NCI-H446 treated with DMSO at 0.1 percent for 48 hours (cell line): ENCODE measurements around the gene BHLHE23.
"Not testable (repeated sequence)": the region's sequence is repeated elsewhere in the genome, so short reads cannot be mapped to it uniquely, and the experiment has no call there.

ENCODE experiments used
- DNase-seq: peaks from one replicate; lab custom pipeline; 2025; lab: John Stamatoyannopoulos, UW

The BHLHE23 gene

DNA sequence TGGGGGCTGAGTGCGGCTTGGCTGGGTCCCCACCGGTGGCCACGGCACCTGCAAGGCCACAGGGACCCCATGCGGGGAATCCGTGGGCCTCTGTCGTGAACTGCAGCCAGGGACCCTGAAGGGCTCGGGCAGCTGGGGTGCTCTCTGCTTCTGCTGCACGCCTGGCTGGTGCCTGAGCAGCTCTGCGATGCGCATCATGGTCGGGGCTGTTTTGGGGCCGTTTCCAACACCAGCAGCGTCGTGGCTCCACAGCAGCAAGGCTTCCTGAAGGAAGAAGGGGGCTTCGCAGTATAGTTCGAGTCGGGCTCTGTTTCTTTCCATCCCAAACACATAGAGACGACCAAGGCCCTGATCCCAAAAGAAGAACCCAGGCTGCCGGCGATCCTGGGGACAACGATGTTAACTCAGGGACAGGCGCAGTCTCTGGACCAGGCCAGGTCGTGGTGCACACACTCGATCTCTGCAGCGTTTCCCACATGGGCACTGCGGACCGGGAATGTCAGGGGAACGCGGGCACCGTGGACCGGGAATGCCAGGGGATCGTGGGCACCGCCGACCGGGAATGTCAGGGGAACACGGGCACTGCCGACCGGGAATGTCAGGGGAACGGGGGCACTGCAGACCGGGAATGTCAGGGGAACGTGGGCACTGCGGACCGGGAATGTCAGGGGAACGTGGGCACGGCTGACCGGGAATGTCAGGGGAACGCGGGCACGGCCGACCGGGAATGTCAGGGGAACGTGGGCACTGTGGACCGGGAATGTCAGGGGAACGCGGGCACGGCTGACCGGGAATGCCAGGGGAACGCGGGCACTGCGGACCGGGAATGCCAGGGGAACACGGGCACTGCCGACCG is 36.8 kb upstream of the BHLHE23 start:
- DNase-seq: no peak

DNA sequence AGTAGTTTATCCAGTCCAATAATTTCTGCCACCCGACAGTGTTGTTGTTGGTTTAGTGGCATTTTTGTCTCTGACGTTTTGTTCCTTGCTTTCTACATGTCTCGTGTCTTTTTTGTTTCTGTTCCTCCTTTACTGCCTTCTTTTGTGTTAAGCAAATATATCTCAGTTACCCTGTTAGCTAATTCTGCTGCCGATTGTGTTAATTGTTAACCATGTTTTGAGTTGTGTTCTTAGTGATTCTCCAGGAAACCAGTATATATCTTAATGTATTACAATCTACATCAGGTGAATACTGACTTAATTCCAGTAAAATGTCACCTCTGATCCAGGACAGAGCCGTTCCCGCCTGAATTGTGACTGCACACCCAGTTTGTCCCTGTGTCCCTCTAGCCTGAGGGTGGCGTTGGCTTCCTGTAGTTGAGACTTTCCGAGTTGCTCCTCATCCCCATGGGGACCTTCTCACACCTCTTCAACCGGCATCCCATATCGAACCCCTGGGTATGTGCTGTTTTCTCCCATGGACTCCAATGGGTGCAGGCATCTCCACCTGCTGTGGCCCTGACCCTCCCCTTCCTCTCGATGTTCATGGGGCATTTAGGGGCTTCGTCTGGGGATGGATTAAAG is 35.8 kb upstream of the BHLHE23 start:
- DNase-seq: no peak

GRCh38 chr20:63041776-63042175 is 35.0 kb upstream of the BHLHE23 start:
- no peak for DNase-seq

GRCh38 chr20:63037669-63038268 is 31.0 kb upstream of the BHLHE23 start:
- no peak for DNase-seq

GRCh38 chr20:63036291-63036690 is 29.5 kb upstream of the BHLHE23 start:
- no peak for DNase-seq

DNA sequence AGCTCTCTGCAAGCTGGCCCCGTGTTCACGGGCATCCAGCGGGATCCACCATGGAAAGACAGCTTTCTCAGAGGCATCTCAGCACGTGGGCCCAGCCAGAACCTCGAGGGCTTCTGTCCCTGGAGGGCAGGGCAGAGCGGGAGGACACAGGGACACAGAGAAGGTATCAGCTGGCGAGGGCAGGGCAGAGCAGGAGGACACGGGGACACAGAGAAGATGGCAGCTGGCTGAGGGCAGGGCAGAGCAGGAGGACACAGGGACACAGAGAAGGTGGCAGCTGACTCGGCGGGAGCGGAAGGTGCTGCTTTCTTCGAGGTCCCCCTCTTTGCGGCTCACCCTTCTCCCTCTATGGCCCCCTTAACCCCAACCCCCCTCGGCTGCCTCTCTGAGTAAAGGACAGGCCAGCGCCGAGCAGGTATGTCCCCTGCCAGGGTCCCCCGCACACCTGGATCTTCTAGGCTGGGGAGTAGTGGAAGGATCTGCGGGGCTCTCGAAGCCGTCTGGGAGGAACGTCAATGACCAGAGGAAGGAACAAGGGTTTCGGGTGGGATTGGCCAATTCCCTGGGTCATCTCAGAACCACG is 28.9 kb upstream of the BHLHE23 start:
- no peak for DNase-seq

- DNase-seq: not testable (repeated sequence)
Observed at GRCh38 chr20:63034710-63035602, 28.2 kb upstream of the BHLHE23 start.

DNA sequence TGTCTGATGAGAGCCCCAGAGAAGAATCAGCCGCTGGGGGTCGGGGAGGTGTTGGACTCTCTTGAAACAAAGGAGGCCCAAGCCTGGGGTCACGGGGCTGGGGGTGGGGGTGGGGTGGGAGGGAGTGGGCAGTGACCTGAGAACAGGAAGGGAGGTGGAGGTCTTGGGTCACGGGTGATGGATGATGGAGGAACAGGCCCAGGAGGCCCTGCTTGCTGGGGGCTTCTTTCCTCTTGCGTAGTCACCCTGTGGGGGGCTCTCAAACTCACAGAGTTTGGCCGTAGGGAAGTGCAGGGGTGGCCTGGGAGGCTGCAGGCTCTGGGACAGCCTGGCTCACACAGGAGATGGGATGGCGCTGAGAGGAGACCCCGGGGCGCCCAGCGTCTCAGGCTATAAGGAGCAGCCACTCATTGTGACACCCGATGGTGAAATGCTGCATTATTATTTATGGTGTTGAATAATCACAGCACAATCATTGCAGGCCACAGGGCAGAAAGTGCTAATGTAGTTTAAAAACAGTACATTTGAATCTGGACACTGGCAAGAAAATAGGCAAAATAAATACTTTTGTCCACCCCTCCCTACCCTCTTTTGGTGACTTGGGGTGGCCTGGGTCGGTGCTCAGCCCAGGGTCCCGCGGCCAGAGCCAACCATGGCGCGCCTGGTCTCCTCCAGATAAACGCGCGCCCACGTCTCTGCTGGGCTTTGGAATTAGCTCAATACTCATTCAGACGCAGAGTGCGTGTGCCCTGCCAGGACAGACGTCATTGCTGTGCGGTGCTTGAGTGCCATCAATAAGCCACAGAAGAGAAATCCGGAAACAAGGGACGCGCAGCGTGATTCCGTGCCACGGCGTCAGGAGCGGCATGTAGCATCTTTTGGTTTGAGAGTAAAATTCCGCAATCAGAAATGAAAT is 27.3 kb upstream of the BHLHE23 start:
- DNase-seq: no peak

DNA sequence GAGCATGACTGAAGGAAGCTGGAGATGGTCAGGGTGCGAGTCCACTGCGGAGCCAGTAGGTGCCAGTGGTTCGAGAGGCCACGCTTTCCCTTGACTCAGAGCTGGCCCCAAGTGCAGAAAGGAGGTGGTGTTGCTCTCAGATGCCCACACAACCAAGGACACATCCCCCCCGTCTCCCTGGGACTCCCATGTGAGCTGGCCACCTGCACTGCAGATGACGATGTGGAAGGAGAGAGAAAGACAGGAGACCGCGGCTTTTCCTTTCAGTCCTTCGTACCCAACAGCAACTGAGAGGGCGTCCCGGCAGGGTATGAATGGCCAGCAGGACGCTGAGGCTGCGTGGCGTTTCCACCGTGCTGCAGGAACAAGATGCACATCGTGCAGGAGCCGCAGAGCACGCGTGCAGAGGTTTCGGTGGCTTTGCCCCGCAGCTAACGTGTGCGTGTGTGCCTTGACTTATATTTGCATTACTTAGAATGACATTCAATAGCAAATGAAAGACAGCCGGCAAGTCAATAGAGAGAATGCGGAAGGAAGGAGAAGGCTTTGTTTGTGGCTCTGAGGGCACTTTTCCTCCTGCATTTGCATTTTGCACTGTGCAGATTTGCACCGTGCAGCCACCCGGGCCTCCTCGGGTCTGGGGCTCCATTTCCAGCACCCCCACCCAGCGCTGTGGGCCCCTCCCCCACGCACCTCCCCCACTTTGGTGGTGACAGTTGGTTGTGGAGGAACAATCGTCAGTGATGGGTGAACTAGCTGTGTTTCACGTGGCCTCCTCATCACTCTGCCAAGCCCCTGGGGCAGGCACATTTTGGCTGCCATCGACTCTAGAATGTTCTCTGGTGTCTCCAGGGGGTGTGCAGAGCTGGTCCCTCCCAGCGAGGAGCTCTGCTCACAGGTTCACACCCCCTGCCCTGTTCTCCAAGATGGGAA is 26.4 kb upstream of the BHLHE23 start:
- no peak for DNase-seq

DNA sequence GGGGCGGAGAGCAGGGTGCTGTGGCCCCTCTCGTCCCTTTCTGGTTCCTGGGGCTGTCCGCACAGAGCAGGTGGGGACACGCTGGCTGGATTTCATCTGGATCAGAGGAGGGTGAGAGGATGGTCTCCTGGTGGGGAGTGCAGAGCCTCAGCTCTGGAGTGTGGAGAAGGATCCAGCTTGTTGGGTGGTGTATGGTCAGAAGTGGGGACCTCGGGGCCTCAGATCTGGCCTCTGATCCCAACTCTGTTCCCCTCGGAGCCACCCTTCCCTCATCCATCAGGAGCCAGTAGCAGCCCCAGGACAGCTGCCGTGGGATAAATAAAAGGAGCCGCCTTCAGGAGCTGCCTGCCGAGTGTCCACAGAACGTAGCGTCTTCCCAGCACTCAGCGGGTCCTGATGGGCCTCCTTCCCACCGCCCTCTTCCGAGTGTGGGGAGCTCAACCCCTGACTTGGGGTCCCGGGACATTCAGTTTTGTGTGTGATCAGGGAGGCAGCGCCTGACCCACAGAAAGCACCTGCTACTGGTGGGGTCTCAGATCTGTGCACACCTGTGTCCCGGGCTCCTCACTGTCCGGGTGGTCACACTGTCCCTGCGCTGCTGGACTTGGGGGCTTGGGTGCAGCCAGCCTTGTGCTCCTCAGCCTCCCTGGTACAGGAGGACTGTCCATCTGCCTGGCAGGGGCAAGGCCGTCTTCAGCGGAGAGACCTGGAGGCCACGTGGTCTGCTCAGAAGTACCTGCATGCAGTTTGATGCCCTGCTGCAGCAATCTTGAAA is 25.4 kb upstream of the BHLHE23 start:
- no peak for DNase-seq

DNA sequence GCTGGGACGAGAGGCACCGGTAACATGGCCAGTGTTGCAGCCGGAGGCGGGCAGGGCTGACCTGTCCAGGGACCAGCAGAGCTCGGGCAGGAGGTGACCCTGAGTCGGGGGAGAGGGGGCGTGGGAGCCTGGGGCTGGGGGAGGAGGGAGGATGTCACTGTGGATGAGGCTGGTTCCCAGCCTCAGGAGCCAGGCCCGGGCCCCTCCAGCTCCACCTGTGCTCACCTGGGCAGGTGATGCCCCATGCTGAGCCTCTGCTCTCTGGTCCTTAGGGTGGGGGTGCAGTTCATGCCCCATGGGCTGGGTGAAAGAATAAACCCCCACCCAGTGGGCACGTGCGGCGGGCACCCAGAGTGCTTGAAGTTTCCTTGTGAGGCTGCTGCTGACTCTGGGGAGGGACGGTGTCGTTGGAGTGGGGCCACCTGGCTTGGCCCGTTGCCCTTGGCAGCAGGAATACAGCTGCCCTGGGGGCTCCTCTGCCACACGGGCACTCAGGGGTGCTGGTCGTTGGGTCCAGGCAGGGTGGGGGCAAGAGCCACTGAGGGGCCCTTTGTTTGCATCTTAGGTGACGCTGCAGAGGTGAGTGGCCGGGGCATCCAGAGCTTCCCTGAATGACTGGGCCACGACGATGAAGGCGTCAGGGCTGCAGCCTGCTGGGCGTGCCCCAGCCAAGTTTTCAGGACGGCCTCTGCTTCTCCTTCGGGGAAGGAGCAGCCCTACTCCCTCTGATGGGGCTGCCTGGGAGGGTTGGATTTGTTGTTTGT is 24.7 kb upstream of the BHLHE23 start:
- DNase-seq: no peak

DNA sequence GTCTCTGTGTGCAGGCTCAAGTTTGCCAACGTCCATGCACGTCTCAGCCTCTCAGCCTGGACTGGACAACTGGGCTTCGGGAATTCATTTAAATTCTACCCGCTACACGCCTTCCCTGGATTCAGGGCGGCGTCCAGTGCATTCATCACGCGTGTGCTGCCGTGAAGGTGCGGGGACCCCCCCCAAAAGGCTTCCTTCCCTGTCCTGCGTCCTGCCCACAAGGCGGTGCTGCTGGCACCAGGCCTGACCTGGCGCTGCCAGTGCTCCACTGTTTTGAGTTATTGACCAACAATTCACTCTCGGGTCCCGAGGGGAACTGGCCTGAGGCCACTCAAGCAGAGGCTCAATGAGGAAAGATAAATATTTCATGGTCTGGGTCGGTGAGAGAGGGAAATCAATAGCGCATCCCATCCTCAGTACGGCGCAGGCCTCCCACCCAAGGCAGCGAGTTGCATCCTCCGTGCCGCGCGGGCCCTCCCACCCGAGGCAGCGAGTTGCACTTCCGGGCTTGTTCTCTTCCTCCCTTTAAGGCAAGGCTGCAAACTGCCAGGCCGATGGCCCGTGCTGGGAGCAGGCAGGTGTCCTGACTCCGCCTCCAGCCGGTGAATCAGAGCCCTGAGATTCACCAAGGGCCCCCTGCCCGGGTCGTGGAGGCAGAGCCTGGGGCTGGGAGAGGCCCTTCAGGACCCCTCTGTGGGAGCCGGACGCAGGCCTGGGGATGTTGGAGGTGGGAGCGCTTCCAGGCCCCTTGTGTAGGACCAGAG is 22.8 kb upstream of the BHLHE23 start:
- DNase-seq: no peak

DNA sequence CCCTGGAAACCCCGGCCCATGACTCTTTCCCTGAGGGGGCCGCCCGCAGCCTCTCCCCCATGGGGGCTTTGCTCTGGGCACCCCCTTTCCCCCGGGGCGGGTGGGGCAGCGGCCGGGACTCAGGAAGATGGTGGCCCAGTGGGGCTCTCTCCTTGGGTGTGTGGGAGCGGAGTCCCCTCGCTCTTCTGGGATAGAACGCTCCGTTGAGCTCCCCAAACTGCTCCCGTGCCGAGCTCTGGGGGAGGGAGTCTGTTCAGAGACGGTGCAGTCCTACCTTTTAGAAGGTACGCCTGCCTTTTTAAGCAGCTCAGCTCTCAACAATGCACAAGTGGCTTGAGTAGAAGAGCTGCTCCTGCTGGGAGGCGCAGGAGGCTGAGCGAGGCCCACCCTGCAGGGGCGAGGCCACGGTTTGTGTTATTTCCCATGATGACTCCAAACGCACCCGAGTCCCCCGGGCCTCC is 21.7 kb upstream of the BHLHE23 start:
- no peak for DNase-seq

GRCh38 chr20:63027922-63028389 is 21.2 kb upstream of the BHLHE23 start:
- no peak for DNase-seq

DNA sequence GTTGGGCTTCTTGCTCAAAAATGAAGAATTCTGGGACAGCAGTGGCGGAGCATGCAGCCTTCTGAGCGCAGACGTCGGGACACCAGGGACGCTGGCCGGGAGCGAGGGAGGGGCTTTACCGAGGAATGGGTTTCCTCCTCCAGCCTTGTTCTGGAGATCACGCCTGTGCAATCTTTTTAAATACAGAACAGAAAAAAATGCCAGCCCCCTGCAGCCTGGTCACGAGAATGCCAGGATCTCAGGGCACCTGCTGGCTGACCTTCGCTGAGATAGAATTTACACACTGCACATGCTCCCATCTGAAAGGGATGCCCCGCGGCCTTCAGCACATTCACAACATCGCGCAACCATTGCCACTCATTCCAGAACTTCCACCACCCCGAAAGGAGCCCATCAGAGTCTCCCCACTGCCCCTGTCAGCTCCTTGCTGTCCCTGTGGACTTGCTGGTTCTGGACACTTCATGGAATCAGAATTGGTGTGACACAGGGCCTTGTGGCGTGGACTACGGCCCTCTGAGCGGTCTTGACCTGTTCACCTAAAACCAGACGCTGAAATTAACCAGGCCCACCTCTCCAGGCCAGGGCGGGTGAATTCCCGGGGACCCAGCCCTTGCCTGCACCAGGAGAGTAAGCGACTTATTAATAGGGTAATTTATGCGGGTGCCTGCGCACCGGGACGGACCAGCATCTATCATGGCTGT is 20.6 kb upstream of the BHLHE23 start:
- no peak for DNase-seq

DNA sequence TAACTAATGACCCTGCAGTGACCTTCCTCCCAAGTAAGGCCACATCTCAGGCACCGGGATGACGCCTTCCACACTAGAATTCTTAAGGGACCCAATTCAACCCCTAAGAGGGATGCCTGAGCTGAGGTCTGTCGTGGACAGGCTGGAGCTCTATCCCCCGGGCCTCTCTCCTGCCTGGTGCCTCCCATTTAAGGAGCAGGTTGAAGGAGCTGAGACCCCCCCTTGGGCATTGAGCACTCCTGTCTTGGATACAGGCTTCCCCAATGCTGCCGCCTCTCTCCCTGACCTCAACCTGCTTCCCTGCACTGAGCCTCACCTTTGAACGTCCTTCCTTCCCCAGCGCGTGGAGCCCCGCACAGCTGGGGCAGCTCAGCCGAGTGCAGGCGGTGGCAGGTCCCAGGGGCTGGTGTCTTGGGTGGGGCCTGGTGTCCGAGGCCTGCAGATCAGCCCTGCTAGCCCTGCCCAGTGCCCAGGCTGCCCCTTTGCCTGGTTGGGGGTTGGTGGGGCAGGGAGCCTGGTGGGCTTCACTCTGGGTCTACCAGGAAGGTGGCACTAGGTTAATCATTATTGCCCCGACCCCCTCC is 19.9 kb upstream of the BHLHE23 start:
- no peak for DNase-seq
